ENCODE data around the gene ARMH2.
"Not testable (repeated sequence)": the region's sequence is repeated elsewhere in the genome, so short reads cannot be mapped to it uniquely, and the experiment has no call there.

Gene ARMH2

DNA sequence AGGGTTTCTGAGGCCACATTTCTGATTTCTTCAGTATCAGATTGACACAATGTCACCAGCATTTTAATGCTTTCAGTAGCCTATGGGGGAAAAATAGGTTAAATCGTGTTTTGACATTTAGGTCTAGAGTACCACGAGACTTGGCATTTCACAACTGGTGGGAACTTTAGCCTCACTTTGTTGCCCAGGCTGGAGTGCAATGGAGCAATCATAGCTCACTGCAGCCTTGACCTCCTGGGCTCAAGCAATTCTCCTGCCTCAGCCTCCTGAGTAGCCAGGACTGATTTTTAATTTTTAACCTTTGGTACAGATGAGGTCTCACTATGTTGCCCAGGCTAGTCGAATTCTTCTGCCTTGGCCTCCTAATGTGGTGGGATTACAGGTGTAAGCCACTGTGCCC, 11.0 kb upstream of the ARMH2 start:
- no peak for DNase-seq

DNA sequence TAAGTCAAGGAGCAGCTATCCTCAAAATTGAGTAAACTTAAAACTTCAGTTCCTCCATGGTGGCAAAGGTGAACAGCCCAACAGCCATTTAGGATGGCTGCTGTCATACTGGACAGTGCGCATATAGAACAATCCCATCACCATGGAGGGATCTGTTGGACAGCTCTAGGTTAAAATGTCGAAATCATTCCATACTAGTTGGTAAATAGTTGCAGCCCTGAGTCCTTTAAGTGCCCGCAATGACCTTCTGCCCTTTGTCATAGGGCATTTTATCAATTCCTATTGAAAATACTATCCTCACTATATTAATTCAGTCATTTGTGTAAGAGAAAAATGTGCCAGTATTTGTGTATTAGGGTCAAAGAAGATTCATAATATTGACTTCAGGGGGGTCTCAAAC, 8.9 kb upstream of the ARMH2 start:
- no peak for DNase-seq

DNA sequence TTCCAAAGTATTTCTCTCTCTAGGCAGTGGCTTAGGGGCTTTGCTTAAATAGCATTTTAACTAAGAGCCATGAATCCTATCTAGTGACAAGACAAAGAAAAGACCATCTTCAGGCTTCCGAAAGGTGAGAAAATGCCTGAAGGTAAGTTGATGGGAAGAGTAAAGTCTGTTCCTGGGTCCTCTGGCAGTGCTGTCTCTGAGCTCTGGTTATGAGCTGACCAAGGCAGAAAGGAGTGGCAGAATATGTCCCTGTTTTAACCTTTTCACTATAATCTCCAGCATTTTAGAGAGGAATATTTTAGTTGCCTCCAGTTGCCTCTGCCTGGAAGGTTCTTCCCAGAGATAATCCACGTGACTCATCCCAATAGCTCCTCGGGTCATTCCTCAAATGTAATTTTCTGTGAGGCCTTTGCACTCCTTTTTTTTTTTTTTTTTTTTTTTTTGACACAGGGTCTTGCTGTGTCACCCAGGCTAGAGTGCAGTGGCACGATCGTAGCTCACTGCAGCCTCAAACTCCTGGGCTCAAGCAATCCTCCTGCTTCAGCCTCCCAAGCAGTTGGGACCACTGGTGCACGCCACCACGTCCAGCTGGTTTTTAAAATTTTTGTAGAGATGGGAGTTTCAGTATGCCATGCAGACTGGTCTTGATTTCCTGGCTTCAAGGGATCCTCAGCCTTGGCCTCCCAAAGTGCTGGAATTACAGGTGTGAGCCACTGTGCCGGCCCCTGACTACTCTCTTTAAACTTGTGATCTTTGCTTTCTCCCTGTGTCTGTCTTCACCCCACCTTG, 3.7 kb upstream of the ARMH2 start:
- peak; percentile 36 for DNase-seq

DNA sequence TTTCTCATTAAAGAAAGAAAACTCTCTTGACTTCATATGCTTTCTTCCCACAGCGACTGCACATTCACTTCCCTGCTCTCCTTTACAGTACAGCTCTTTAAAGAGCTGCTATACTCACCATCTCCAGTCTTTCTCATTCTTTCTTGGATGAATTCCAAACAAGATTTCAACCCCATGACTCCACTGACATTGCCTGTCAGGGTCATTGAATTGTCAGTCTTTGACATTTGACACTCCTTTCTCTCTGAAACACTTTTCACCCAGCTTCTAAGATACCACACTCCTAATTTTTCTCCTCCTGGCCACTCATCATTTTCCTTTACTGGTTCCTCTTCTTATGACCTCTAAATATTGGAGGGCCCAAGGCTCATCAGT, 811 bp upstream of the ARMH2 start:
- no peak for DNase-seq

DNA sequence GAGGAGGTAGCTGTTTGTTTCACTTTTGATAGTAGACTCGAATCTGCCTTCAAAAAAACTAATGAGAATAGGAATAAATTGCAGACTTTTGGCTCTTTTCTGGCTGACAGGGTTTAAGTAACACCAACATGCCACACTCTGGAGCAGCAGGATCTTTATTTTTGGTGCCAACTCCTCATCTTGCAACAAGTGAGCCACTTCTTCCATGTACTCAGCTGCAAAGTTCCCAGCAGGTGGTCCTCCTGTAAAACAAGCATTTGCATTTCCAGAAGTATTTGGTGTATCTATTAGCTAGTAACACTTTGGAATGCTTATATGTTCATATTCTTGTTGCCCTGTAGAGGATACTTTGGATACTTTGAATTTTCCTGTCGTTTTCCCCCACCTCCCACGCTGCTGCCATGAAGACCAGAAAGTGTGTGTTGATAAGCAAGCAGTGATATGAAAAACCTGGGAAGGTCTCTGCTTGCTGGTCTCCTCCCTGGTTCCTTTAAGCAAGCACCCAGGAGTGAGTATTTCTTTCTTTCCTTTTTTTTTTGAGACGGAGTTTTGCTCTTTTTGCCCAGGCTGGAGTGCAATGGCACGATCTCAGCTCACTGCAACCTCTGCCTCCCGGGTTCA, 1.0 kb downstream of the ARMH2 start:
- no peak for DNase-seq

DNA sequence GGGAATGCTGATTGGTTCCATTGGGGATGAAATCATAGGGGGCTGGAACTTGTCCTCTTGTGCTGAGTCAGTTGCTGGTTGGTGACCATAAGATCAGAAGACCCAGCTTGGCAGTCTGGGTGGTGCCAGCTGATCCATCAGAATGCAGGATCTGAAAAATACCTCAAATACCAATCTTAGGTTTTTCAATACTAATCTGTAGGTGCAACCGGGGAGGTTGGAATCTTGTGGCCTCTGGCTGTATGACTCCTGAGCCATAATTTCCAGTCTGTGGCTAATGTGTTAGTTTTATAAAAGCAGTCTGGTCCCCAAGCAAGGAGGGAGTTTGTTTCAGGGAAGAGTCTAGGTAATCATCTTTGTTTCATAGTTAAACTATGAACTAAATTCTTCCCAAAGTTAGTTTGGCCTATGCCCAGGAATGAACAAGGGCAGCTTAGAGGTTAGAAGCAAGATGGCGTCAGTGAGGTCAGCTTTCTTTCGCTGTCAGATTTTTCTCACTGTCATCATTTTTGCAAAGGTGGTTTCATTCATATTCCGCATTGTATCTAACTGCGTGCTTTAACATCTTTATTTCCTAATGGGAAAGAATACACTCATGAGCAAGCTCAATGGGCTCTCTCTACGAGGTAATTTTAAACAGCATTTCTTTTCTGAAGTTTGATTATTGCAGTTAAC, 2.0 kb downstream of the ARMH2 start:
- DNase-seq = no peak

DNA sequence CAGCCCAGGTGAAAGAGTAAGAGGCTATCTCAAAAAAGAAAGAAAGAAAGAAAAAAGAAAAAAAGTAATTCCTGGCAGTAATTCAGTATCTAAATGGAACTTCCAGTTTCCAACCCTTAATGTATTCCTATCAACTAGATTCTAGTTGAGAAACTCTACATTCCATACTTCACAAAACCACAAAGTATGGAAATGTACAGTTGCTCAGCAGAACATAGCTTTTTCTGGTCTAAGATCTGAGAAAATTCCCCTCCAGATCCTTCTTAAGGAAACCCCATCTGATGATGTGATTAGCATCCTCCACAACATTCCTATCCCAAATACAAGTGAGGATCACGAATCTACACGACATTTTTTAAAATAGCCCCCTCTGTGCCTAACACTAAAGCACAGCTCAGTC, 3.6 kb downstream of the ARMH2 start:
- peak; percentile 68 for DNase-seq

DNA sequence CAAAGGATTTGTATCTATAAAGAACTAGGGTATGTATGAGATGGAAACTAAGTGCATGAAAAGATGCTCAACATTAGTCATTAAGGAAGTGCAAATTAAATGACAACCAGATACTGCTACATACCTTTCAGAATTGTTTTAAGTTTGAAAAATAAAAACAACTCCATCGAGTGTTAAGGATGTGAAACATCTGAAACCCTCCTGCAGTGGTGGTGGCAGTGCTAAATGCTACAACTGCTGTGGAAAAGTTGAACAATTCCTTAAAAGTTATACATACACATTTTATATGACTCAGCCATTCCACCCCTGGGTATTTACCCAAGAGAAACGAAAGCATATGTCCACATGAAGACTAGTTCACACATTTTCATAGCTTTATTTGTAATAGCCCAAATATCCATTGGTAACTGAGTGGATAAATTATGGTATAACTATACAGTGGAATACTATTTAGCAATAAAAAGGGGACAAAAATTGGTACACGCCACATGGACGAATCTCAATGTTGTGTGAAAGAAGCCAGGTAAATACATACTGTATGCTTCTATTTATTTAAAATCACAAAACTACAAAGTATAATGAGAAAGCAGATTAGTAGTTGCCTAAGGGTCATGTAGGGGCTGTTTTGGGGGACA, 10.6 kb downstream of the ARMH2 start:
- peak; percentile 43 for DNase-seq

DNA sequence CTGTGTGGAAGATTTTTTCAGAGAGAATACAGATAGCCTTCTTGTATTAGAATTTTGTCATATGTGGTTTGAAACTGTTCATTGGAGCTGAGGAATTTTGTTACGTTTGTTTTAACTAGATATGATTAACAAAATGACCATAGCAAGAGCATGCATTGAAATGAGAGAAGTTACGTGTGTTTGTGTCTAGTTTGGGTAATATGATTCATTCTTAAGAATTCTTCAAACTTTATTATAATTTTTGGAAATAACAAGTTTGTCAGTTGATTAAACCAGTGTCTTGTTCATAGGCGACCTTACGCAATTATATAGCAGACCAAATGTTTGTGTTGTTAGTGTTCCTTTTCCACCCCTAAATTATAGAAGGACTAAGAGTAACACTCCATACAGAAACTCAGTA, 18.5 kb downstream of the ARMH2 start:
- peak; percentile 11 for DNase-seq

DNA sequence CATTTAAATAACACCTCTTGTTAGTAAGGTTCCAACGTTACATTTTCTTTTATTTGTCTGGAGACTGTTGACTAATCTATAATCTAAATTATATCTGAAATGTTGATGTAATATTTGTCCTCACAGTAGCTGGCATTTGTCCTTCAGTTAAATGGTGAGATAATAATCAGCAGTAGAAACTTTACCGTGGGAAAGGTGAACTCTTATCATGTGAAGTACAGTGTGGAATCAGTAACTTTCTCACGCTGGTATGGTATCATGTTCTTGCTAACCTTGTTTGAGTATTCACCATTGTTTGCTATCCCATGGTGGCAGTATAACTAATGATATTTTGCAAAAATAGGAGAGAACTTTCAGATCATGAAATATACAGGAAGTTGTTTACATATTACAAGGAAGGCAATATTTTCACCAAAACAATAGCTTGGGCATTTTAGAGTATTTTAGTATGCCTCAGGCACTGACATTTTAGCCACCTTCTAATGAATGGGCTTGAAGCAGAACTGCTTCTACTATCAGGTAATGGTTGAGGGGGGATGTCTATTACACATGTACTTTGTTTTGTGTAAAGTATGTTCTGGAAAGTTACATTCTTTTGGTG, 19.2 kb downstream of the ARMH2 start:
- DNase-seq = no peak

DNA sequence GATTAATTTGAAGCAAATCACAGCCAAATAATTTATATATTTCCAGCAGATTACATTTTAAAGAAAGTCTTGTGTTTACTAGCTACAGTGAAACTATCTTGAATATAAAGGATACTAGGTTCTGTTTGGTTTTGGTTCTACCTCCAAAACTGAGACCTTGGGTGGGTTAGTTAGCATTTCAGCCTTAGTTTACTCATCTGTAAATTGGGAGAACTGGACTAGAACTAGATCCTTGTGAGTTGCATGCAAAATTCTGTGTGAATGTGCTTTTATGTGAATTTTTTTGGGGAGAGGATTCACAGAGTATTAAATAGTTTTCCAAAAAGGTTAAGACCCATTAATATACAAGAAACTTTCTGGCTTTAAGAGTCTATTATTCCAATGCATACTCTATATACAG, 19.8 kb downstream of the ARMH2 start:
- no peak for DNase-seq

DNA sequence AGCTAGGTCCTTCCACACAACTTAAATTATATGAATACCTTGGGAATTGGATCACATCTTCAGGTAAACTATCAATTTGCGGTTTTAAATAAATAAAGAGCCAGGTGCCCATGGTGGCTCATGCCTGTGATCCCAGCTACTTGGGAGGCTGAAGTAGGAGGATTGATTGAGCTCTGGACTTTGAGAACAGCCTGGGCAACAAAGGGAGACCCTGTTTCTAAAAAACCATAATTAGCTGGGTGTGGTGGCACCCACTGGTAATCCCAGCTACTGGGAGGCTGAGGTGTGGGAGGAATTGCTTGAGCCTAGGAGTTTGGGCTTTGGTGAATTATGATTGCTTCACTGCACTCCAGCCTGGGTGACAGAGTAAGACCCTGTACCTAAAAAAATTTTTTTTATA, 20.6 kb downstream of the ARMH2 start:
- DNase-seq = no peak

DNA sequence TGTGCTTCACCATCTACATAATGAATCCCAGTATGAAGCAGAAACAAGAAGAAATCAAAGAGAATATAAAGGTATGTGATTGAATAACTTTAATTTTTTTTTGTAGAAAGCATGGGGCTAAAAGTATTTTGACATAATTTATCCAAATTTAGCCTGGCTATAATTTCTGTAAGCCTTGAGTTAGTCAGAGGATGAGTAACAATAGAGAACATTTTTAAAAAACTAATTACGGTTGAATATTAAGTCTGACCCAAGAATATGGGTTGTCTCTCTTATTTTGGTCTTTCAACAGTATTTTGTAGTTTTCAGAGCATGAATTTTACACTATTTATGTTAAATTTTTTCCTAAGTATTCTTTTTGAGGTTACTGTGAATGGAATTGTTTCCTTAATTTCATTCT, 21.5 kb downstream of the ARMH2 start:
- DNase-seq = no peak

DNA sequence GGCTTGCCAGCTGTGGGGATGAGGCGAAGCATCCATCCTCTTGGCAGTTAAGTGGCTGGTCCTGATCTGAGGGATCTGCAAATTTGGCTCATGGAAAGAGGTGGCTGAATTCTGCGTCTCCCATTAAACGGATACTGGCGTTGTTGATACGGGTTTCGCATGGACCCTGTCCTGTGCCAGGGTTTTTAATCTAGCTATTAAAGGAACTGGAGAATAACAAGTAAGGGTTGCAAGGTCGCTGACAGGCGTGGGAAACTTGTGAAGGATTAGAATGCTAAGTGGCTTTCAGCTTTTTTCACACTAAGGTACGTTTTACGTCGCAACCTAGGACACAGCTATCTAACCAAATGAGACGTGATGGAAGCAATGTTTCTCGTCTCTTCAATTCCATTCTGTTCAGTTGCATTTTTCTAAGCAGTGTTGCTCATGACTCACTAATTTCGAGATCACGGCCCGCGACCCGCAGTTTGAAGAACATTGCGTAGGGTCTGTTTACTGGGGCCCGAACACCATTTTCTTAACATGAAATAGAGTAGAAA, 23.1 kb downstream of the ARMH2 start:
- DNase-seq = peak; percentile 59

DNA sequence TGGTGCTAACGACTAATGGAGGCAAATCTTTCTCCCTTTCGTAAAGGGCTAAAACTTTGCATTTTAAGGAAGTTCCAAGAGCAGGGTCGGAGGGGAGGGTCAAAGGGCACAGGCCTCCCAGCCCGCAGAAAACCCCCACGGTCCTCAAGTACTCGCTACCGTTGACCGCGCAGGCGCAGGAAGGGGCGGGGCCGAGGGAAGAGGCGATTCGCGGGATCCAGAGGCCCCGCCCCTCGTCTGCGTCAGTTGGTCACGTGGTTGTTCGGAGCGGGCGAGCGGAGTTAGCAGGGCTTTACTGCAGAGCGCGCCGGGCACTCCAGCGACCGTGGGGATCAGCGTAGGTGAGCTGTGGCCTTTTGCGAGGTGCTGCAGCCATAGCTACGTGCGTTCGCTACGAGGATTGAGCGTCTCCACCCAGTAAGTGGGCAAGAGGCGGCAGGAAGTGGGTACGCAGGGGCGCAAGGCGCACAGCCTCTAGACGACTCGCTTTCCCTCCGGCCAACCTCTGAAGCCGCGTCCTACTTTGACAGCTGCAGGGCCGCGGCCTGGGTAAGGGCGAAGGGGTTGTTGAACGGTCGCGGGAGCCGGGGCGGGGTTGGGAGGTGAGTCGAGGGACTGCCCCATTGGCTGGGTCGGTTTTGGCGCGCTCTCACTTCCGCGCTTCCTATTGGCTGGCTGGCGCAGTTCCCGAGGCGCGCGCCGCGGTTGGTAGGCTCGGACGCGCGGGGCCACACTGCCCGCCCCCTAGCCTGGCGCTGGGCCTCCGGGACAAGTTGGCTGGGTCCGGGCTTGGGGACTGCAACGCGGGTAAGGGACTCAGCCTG, 23.8 kb downstream of the ARMH2 start, which contains the start of gene GMNN:
GMNN (plus strand) TSS at position 242 of the 824 bp plus-strand sequence. CDS start 2,310 bp downstream, outside the sequence.
- DNase-seq = peak; percentile 94

DNA sequence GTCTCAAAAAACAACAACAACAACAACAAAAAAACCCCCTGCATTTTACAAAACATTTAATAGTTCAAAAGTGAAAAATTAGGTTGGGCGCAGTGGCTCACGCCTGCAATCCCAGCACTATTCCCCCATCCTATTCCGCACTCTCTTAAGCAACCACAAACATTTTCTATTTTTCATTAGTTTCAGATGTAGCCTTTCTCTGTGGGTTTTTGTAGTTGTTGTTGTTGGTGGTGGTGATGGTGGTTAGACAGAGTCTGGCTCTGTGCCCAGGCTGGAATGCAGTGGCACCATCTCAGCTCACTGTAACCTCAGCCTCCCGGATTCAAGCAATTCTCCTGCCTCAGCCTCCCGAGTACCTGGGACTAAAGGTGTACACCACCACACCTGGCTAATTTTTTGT, 30.4 kb downstream of the ARMH2 start:
- DNase-seq = peak; percentile 76

DNA sequence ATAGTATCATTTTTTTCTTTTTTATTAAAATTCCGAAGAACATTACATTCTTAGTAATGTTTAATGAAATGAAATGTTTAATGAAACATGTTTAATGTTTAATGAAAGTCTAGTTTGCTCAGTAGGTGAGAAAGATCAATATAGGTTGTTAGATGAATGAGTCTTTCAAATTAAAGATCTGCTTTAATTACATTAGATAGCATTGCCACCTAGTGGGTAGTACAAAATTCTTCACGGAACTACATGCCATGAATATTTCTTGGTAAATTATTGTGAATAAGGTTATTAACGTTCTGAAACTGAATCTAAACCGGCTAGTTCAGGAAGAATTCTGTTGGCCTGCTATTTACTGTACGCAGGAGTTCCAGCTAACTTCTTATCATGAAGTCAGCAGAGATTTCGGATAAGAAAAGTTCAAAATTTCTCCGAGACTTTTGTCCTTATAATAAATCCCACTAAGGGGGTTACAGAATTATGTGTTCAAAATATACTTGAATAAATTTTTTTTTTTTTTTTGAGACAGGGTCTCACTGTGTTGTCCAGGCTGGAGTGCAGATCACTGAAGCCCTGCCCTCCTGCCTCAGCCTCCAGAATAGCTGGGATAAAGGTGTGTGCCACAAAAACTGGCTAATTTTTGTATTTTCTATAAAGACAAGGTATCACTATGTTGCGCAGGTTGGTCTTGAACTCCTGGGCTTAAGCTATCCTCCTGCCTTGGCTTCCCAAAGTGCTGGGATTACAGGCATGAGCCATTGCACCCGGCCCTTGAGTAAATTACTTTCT, 31.8 kb downstream of the ARMH2 start:
- DNase-seq = peak; percentile 44

DNA sequence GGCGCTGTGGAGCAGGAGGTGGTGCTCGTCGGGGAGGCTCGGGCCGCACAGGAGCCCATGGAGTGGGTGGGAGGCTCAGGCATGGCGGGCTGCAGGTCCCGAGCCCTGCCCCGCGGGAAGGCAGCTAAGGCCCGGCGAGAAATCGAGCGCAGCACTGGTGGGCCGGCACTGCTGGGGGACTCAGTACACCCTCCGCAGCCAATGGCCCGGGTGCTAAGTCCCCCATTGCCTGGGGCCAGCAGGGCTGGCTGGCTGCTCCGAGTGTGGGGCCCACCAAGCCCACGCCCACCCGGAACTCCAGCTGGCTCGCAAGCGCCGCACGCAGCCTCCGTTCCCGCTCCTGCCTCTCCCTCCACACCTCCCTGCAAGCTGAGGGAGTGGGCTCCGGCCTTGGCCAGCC, 32.7 kb downstream of the ARMH2 start:
- DNase-seq = not testable (repeated sequence)

DNA sequence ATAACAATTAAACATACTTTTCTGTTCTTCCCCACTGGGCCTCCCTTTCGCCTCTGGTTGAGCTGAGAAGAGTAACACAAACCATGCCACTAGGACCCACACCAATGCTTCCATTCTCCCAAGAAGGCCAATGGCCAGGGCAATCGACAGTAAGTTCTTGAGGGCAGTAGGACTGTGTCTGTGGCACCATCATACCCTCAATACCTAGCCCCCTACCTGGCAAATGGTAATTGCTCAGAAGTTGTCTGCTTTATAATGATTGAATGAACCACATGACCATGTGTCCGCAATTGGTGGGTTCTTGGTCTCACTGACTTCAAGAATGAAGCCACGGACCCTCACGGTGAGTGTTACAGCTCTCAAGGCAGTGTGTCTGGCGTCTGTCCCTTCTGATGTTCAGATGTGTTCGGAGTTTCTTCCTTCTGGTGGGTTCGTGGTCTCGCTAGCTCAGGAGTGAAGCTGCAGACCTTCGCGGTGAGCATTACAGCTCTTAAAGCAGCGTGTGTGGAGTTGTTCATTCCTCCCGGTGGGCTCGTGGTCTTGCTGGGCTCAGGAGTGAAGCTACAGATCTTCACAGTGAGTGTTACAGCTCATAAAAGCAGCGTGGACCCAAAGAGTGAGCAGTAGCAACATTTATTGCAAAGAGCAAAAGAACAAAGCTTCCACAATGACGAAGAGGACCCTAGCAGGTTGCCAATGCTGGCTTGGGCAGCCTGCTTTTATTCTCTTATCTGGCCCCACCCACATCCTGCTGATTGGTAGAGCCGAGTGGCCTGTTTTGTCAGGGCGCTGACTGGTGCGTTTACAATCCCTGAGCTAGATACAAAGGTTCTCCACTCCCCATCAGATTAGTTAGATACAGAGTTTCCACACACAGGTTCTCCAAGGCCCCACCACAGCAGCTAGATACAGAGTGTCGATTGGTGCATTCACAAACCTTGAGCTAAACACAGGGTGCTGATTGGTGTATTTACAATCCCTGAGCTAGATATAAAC, 33.6 kb downstream of the ARMH2 start:
- DNase-seq = not testable (repeated sequence)

DNA sequence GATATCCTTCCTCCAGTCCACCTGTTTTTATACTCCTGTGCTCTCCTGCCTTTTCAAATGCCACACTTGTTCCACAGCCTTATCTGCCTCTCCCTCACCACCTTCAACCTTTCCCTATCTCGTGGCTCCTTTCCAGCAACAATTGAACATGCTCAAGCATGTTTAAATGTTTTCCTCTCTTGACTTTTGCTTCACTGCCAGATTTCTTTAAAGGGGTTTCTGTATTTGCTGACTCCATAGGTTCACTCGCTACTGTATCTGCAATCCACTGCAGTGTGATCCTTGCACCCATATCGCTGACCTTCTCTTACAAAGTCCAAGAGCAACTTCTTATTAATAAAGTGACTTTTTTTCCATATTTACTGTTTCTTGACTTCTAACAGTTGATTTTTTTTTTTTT, 35.1 kb downstream of the ARMH2 start:
- no peak for DNase-seq
